Astrocyte (in vitro differentiated cells and primary cell): ENCODE data around the gene TMEM143. TPM values are rescaled to one million over a fixed set of nuclear protein-coding genes. Genes with fewer than 3 reads are reported as not detected.

ENCODE experiments used
- DNase-seq: peaks from one replicate; pipeline ENCODE4 v3.0.0-alpha.2; 2010; ENCODE audit warnings: low read depth
- FAIRE-seq: peaks from 2 replicates; lab custom pipeline; 2011; peaks lifted over from hg19 to GRCh38; lab: Jason Lieb, UNC
- H2AFZ ChIP-seq: 2 replicates; pipeline ENCODE4 v1.6.0; 2012; ENCODE audit warnings: low read depth, low read length, inconsistent platforms
- H3K27ac ChIP-seq: 2 replicates; pipeline ENCODE4 v1.5.1; 2011; ENCODE audit warnings: low read depth, low read length, inconsistent platforms
- H3K27me3 ChIP-seq: 2 replicates; pipeline ENCODE4 v1.6.0; 2011; ENCODE audit warnings: low read length, inconsistent platforms; ENCODE audit not compliant: insufficient read depth
- H3K36me3 ChIP-seq: 2 replicates; pipeline ENCODE4 v1.5.1; 2011; ENCODE audit warnings: low read length, inconsistent platforms; ENCODE audit not compliant: insufficient read depth
- H3K4me1 ChIP-seq: 2 replicates; pipeline ENCODE4 v1.5.1; 2011; ENCODE audit warnings: low read length, inconsistent platforms; ENCODE audit not compliant: insufficient read depth
- H3K4me2 ChIP-seq: 2 replicates; pipeline ENCODE4 v1.6.0; 2012; ENCODE audit warnings: low read length, inconsistent platforms
- H3K4me3 ChIP-seq: 2 replicates; pipeline ENCODE4 v1.5.1; 2011; ENCODE audit warnings: low read depth, mild to moderate bottlenecking, low read length, inconsistent platforms; ENCODE audit not compliant: insufficient read depth
- H3K79me2 ChIP-seq: 2 replicates; pipeline ENCODE4 v1.6.0; 2012; ENCODE audit warnings: mild to moderate bottlenecking, low read length, inconsistent platforms; ENCODE audit not compliant: insufficient read depth
- H3K9ac ChIP-seq: 2 replicates; pipeline ENCODE4 v1.6.0; 2012; ENCODE audit warnings: mild to moderate bottlenecking, low read length, inconsistent platforms
- H3K9me3 ChIP-seq: 2 replicates; pipeline ENCODE4 v1.5.1; 2012; ENCODE audit warnings: low read depth, mild to moderate bottlenecking, low read length, inconsistent platforms; ENCODE audit not compliant: insufficient read depth
- H4K20me1 ChIP-seq: 2 replicates; pipeline ENCODE4 v1.6.0; 2012; ENCODE audit warnings: low read length, inconsistent platforms; ENCODE audit not compliant: insufficient read depth
- H3K27ac Mint-ChIP-seq: one replicate; pipeline ENCODE4 v1.8.0; 2021; ENCODE audit warnings: mild to moderate bottlenecking, mixed read lengths; ENCODE audit not compliant: unreplicated experiment
- H3K27me3 Mint-ChIP-seq: one replicate; pipeline ENCODE4 v1.8.0; 2021; ENCODE audit warnings: low read depth, mixed read lengths; ENCODE audit not compliant: unreplicated experiment
- H3K36me3 Mint-ChIP-seq: one replicate; pipeline ENCODE4 v1.8.0; 2021; ENCODE audit warnings: low read depth, mixed read lengths; ENCODE audit not compliant: unreplicated experiment
- H3K4me1 Mint-ChIP-seq: one replicate; pipeline ENCODE4 v1.8.0; 2021; ENCODE audit warnings: low read depth, mixed read lengths; ENCODE audit not compliant: unreplicated experiment
- H3K4me3 Mint-ChIP-seq: one replicate; pipeline ENCODE4 v1.8.0; 2021; ENCODE audit warnings: mild to moderate bottlenecking, moderate library complexity, mixed read lengths; ENCODE audit not compliant: unreplicated experiment
- H3K9me3 Mint-ChIP-seq: one replicate; pipeline ENCODE4 v1.8.0; 2021; ENCODE audit warnings: mild to moderate bottlenecking, mixed read lengths; ENCODE audit not compliant: unreplicated experiment
- EZH2 ChIP-seq: IDR thresholded peaks from 2 replicates; pipeline ENCODE4 v1.6.1; 2012; ENCODE audit warnings: mild to moderate bottlenecking, low read length, inconsistent platforms; ENCODE audit not compliant: insufficient read depth
- total RNA-seq: library from RNA; stranded (reverse); gene quantifications from 2 replicates; pipeline ENCODE4 v1.2.1, GENCODE V29; 2021
- TF ChIP-seq, protein P1 (sequence below): IDR thresholded peaks from 2 replicates; pipeline ENCODE4 v1.5.1; 2011; ENCODE audit warnings: low read depth, mild to moderate bottlenecking, inconsistent platforms, low read length, moderate library complexity; ENCODE audit not compliant: insufficient read depth

TMEM143 gene
- total RNA-seq, 1 donor from 2014 or later: 8.7 TPM

DNA sequence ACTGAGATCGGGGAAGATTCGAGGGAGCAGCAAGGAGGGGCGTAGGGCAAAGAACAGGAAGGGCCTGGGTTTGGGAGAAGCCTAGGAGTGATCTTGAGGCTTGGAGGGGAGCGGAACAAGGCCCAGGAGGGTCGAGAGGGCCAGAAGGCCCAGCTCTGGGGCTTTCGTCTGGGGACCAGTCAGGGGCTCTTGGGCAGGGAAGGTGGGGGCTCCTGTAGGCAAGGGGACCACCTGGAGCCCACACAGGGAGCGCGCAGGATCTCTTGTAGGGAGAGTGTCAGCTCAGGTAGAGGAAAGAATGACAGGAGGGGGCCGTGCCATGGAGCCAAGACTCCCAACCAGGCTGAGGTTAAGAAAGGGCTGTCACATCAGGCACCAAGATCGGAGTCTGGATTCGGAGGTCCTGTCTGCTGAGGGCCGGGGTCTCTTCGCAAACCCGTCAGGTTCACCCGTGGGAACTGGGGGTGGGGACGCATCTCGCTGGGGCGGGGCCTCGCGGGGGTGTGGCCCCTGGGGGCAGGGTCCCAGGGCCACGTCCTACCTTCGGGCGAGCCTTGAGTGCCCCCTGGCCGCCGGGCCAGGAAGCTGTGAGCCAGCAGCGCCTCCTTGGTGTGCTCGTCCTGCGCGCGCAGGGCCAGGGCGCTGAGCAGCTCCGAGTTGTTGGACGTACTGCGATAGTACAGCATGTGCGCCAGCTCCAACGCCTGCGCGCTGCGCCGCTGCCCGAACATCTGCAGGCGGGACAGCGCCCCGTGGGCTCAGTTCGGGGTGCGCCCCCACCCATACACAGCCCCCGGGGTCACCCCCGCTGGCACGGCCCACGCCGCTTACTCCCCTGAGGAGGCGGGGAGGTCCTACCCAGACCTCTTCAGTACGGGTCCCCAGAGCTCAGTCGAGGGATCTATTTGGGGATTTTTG is 30.0 kb downstream of the TMEM143 start:
- peaks cover 5% of the 10 kb centered on the region for H3K36me3 ChIP-seq
- H3K9me3 Mint-ChIP-seq: no peaks in the 10 kb centered on the region
- peak overlapping the region; percentile 49 for H3K4me3 ChIP-seq
- FAIRE-seq: no peak
- H3K9me3 ChIP-seq: no peaks in the 10 kb centered on the region
- TF ChIP-seq, protein P1, sequence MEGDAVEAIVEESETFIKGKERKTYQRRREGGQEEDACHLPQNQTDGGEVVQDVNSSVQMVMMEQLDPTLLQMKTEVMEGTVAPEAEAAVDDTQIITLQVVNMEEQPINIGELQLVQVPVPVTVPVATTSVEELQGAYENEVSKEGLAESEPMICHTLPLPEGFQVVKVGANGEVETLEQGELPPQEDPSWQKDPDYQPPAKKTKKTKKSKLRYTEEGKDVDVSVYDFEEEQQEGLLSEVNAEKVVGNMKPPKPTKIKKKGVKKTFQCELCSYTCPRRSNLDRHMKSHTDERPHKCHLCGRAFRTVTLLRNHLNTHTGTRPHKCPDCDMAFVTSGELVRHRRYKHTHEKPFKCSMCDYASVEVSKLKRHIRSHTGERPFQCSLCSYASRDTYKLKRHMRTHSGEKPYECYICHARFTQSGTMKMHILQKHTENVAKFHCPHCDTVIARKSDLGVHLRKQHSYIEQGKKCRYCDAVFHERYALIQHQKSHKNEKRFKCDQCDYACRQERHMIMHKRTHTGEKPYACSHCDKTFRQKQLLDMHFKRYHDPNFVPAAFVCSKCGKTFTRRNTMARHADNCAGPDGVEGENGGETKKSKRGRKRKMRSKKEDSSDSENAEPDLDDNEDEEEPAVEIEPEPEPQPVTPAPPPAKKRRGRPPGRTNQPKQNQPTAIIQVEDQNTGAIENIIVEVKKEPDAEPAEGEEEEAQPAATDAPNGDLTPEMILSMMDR: peak; percentile 39
- TF ChIP-seq EZH2: no peak
- H3K4me3 Mint-ChIP-seq: peak overlapping the region; percentile 73
- no peaks in the 10 kb centered on the region for H3K27me3 ChIP-seq
- peaks cover 26% of the 10 kb centered on the region for H3K4me1 ChIP-seq
- H3K27ac Mint-ChIP-seq: peak overlapping the region; percentile 79
- H3K4me1 Mint-ChIP-seq: peaks cover 17% of the 10 kb centered on the region
- H3K27me3 Mint-ChIP-seq: peaks cover 5% of the 10 kb centered on the region
- peaks cover 8% of the 10 kb centered on the region for H3K79me2 ChIP-seq
- H4K20me1 ChIP-seq: peaks cover 31% of the 10 kb centered on the region
- peak; percentile 79 for DNase-seq
- peaks cover 12% of the 10 kb centered on the region for H3K36me3 Mint-ChIP-seq
- no peak overlapping the region for H3K27ac ChIP-seq
- peak overlapping the region; percentile 74 for H3K9ac ChIP-seq
- H2AFZ ChIP-seq: peak overlapping the region; percentile 77
- peak overlapping the region; percentile 91 for H3K4me2 ChIP-seq

DNA sequence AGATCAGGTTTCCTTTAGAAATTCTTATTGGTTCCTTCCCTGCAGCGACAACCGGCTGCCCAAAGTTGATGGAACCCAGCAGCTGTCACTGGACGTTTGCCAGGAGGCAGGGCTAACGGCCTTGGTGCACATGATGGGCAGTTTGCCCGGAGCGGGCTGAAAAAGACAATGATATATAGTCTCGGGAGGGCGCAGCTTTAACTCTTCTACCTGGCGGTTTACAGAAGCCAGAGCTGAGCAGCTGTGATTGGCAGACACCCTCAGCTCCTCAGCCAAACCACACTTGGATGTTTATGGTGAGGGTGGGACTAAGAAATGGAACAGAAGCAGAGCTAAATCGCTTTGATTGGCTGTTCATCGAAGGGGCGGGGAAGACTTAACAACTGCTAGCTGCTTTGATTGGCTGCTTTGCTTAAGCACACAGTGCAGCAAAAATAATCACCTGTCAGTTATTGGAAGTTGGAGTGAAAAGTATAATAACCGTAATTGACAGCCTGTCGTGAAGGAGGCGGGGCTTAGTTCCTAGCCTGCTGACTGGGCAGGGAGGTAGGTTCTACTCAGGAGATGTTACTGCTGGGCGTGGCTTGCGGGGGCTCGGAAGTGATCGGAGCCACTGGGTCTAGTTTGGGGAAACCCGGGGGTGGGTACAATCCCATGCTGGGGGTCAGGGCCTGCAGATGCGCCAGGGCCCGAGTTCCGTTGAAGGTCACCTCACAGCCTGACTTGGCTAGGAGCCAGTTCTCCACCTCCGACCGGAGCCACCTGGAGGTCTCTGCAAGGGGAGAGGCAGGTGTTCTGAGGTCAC is 30.9 kb downstream of the TMEM143 start:
- DNase-seq: peak; percentile 97

More for the DNA sequence above, 30.9 kb downstream of the TMEM143 start:
- no peaks in the 10 kb centered on the region for H3K9me3 ChIP-seq
- peak overlapping the region; percentile 32 for H3K4me3 ChIP-seq
- Mint-ChIP-seq H3K27me3 (no peaks in the 10 kb centered on the region), H3K4me3 (peak overlapping the region; percentile 73), H3K9me3 (no peaks in the 10 kb centered on the region), H3K36me3 (peaks cover 15% of the 10 kb centered on the region), H3K4me1 (peaks cover 17% of the 10 kb centered on the region), H3K27ac (peak overlapping the region; percentile 79)
- H3K4me1 ChIP-seq: peaks cover 26% of the 10 kb centered on the region
- H3K36me3 ChIP-seq: peaks cover 5% of the 10 kb centered on the region
- no peak overlapping the region for H3K9ac ChIP-seq
- no peaks in the 10 kb centered on the region for H3K27me3 ChIP-seq
- peak overlapping the region; percentile 91 for H3K4me2 ChIP-seq
- peaks cover 37% of the 10 kb centered on the region for H4K20me1 ChIP-seq
- H3K79me2 ChIP-seq: peaks cover 14% of the 10 kb centered on the region
- TF ChIP-seq, protein P1: no peak
- TF ChIP-seq EZH2: no peak
- FAIRE-seq: no peak
- peak overlapping the region; percentile 48 for H2AFZ ChIP-seq
- H3K27ac ChIP-seq: no peak overlapping the region
